Heart left ventricle (tissue), 13 donors: ENCODE data around the gene SHC3.

ENCODE experiments used
- CTCF ChIP-seq, 12 donors: fragments of 200-600 bp; sonication (generic) in 4 of 12; IDR thresholded peaks; one replicate each; pipeline versions ENCODE4 v1.5.0 to v1.8.0; 2018 to 2022; ENCODE audit warnings: antibody characterized with exemption in 12 of 12, mild to moderate bottlenecking in 5 of 12
- POLR2A ChIP-seq, 2 donors: fragments of 450-650 bp; IDR thresholded peaks; one replicate each; pipeline ENCODE4 v1.6.1; 2017; ENCODE audit warnings: antibody characterized with exemption in 2 of 2, mild to moderate bottlenecking in 2 of 2, moderate library complexity in 2 of 2
- donor health status: ischemic (EF 13 %, LVEDD 7.1; RV severe dilation, severe dysfunction).
- donor health status: DM: no; HTN: yes; CAD: no.
- donor health status: DM: no; HTN: no; CAD: no.
- donor health status: ischemic (EF 25% LVEDD 6.9; RV normal size, moderate dysfunction).
- donor health status: ischemic (EF 25% LVEDD 5.7; RV mildly dilated, moderate dysfunction).
- donor health status: ischemic (EF 35%, LVEDD 5.7; RV mildly dilated, moderate dysfunction).
- donor health status: nonischemic (EF 11% LVEDD 7.7; RV severe dilation, severe dysfunction).
- donor health status: DM: yes; HTN: yes; CAD: no.
- donor health status: PGD.
- donor health status: ischemic (EF 29% LVEDD 5.4; RV normal size, mild dysfunction).
- donor health status: nonischemic (EF 23%, LVEDD 6.1; RV moderate dilation, normal function).

- no peak for TF ChIP-seq CTCF (IDR thresholded peaks at IDR 0.05)
- no peak for TF ChIP-seq POLR2A (IDR thresholded peaks at IDR 0.05)
Observed at GRCh38 chr9:88997646-88998045, 181.0 kb downstream of the SHC3 start.
